Dedifferentiated amniotic fluid mesenchymal stem cell (primary cell): ENCODE data around the gene FAM43A.
A peak's percentile ranks its signal among the peaks of the same experiment; 100 is the strongest.

Experiments used
- DNase-seq: peaks from one replicate; pipeline ENCODE4 v3.0.0-alpha.2; 2016; ENCODE audit errors: extremely low spot score

Gene FAM43A

GRCh38 chr3:194675081-194675640 lies 10.5 kb upstream of the FAM43A start:
- DNase-seq: no peak

GRCh38 chr3:194675680-194676079 lies 10.0 kb upstream of the FAM43A start:
- DNase-seq: no peak

GRCh38 chr3:194676471-194676870 lies 9.2 kb upstream of the FAM43A start:
- no peak for DNase-seq

GRCh38 chr3:194680888-194681615 lies 4.6 kb upstream of the FAM43A start:
- DNase-seq: no peak

GRCh38 chr3:194682189-194682693 lies 3.4 kb upstream of the FAM43A start:
- no peak for DNase-seq

GRCh38 chr3:194682694-194683310 lies 2.9 kb upstream of the FAM43A start:
- DNase-seq: peak; percentile 88

- no peak for DNase-seq
These were observed 2.3 kb upstream of the FAM43A start for GRCh38 chr3:194683380-194683779.

- no peak for DNase-seq
These were observed 492 bp upstream of the FAM43A start for GRCh38 chr3:194685065-194685717.

GRCh38 chr3:194686414-194686815 lies 732 bp downstream of the FAM43A start:
- DNase-seq: no peak

- no peak for DNase-seq
These were observed 1.3 kb downstream of the FAM43A start for GRCh38 chr3:194686816-194687637.

GRCh38 chr3:194687638-194688199 lies 2.0 kb downstream of the FAM43A start:
- peak; percentile 29 for DNase-seq

- no peak for DNase-seq
These were observed 2.6 kb downstream of the FAM43A start for GRCh38 chr3:194688200-194688740.

GRCh38 chr3:194688946-194689345 lies 3.3 kb downstream of the FAM43A start:
- no peak for DNase-seq

- peak; percentile 93 for DNase-seq
These were observed 3.8 kb downstream of the FAM43A start for GRCh38 chr3:194689493-194689944.

- no peak for DNase-seq
These were observed 5.1 kb downstream of the FAM43A start for GRCh38 chr3:194690501-194691372.

GRCh38 chr3:194691481-194692283 lies 6.0 kb downstream of the FAM43A start:
- peak; percentile 71 for DNase-seq

GRCh38 chr3:194696702-194697101 lies 11.0 kb downstream of the FAM43A start:
- no peak for DNase-seq

GRCh38 chr3:194702545-194702944 lies 16.9 kb downstream of the FAM43A start:
- DNase-seq: no peak

- DNase-seq: no peak
These were observed 19.5 kb downstream of the FAM43A start for GRCh38 chr3:194705227-194705626.
